NCI-H2081 (cell line): ENCODE results near the gene CELA2B.
"Not testable (repeated sequence)": the region's sequence is repeated elsewhere in the genome, so short reads cannot be mapped to it uniquely, and the experiment has no call there.

ENCODE experiments used
- DNase-seq, 2 experiments: peaks; one replicate each; lab custom pipeline; 2025; lab: John Stamatoyannopoulos, UW

Gene CELA2B

DNA sequence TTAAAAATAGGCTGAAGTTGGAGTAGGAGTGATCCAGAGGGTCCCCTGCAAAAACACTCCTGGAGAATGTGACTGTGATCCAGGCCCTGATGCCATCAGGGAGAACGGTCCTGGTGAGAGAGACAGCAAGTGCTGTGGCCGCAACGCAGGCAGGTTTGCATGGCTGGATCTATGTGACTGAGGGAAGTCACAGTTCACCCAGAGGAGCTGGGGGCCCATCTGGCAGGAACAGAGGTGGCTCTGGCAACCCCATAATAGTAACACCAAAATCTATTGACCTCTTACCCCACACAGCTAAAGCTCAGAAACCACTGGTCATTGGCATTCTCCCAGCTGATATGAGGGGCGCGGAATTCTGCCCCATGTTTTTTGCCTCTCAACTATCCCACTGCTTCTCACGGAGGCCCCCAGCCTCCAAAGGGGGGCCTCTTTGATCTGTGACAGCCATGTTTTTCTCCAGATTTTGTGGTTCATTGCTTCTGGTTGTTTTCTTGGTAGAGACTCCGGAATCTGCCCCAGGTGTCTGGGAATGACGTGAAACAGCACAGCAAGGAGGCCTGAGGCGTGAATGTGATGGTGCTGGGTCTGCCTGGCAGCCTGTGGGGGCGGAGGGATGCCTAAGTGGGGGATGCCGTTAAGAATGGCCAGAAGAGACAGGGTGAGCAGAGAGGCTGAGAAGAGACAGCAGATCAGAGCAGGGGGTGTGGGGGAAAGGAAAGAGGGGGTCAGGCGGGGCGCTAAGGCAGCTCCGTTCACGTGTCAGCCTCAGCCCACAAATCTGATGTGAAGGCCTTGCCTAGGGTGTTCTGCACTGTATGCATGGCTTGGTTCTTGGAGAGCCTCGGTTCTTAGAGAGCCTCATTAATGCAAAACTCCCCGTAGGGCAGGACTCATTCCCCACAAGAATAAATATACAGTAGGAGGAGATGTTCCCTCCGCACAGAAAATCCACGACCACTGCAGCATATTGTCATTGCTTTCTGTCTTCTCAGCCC lies 24.6 kb downstream of the CELA2B start:
- no peak for DNase-seq

- DNase-seq, result peak; percentile 51
These were observed 25.5 kb downstream of the CELA2B start for GRCh38 chr1:15501208-15502032.

- DNase-seq, result no peak
These were observed 28.5 kb downstream of the CELA2B start for GRCh38 chr1:15504436-15504835.

DNA sequence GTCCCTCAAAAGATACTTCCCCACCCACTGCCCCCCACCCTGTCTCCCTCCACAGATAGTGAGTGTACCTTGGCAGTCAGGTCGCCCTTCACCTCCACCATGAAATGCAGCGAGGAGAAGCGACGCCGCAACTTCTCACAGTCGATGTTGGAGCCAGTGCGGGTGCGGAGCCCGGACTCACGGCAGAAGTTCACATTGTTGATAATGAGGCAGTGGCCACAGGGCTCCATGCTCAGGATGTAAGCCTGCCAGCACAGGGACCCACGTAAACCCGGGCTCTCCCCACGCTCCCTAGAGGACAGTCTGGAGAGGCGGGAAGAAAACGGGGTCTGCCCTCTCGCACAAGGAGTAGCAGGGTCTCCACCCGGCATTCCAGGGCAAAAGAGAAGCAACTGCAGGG lies 30.9 kb downstream of the CELA2B start:
- DNase-seq, result no peak

DNA sequence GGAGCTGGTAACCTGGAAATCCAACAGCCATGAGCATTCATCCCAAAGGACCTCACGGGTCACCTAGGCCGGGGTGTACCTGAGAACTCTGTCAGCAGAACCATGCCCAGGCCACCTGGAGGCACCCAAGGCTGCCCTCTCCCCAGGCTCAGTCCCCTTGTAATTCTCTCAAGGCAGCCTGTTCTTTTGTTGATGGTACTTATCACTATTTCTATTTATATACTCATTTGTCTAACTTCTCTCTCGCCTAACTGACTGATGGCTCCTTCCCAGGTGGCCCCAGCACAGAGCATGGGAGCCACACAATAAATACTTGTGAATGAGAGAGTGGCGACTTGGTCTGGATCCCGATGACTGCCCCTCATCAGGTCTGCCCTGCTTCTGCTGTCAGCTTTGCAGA lies 31.4 kb downstream of the CELA2B start:
- no peak for DNase-seq

DNA sequence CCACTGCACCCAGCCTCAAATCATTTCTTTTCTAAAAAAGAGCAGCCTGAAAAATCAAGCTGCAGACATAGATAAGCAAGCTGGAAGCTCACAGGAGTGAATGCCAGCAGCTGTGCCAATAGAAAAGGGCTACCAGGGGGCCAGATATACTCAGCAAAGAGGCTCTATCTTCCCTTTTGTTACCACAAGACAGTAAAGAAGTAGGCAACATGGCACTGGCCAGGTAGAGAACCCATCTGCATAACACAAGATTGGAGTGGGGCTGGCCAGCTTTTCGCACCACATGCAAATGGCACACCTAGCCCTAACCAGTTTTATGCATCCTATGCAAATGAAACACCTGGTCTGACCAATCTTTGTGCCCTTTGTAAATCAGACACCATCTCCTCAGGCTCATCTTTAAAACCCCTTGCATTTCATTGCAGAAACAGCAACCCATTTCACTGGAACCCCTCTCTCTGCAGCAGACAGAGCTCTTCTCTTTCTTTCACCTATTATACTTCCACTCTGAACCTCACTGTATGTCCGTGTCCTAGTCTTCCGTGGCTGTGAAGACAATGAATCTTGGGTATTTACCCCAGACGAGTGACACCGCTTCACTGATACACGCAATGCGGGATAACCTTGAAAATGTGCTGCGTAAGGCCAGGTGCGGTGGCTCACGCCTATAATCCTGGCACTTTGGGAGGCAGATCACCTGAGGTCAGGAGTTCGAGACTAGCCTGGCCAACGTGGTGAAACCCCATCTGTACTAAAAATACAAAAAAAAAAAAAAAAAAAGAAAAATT lies 33.0 kb downstream of the CELA2B start:
- no peak for DNase-seq

DNA sequence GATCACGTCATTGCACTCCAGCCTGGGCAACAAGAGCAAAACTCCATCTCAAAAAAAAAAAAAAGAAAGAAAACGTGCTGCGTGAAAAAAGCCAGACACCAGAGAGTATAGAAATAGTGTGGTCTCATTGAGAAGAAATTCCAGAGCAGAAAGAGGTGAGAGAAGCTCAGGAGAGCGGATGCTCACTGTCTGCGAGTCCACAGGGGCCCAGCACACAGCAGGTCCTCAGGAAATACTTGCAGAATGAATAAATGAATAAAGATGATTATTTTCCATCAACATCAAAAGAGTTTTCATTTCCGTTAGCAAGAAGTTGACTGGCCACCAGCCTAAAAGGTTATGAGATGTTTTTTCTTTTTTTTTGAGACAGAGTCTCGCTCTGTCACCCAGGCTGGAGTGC lies 33.7 kb downstream of the CELA2B start:
- DNase-seq, result no peak

GRCh38 chr1:15510611-15511405 lies 34.9 kb downstream of the CELA2B start:
- no peak for DNase-seq

DNA sequence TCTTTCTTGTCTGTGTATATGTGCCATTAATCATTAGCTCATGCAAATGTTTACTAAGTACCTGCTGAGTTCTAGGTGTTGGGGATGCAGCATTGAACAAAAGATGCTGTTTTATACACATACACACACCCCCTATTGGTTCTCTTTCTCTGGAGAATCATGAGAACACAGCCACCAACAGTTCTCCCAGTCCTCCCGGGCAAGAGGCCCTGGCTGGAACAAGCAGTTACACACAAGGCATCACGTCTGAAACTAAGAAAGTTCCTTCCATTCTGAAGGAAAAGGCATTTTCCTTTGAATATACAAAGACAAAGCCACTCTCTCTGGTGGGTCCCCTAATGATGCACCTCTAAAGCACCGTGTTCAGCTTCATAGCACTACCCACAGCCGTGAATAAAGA lies 37.3 kb downstream of the CELA2B start:
- no peak for DNase-seq

- no peak for DNase-seq
These were observed 38.0 kb downstream of the CELA2B start for GRCh38 chr1:15513919-15514318.

GRCh38 chr1:15514557-15514956 lies 38.7 kb downstream of the CELA2B start:
- not testable (repeated sequence) for DNase-seq

GRCh38 chr1:15515022-15515663 lies 39.2 kb downstream of the CELA2B start:
- DNase-seq, result no peak

DNA sequence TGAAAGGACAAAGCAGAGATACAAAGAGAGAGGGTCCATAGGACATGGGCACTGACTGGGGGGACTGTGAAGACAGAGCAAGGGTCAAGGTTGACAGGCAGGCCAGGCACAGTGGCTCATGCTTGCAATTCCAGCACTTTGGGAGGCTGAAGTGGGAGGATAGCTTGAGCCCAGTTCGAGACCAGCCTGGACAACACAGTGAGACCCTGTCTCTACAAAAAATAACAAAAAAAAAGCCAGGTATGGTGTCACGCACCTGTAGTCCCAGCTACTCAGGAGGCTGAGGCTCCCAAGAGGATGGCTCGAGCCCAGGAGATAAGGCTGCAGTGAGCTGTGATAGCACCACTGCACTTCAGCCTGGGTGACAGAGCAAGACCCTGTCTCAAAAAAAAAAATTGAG lies 43.7 kb downstream of the CELA2B start:
- no peak for DNase-seq

DNA sequence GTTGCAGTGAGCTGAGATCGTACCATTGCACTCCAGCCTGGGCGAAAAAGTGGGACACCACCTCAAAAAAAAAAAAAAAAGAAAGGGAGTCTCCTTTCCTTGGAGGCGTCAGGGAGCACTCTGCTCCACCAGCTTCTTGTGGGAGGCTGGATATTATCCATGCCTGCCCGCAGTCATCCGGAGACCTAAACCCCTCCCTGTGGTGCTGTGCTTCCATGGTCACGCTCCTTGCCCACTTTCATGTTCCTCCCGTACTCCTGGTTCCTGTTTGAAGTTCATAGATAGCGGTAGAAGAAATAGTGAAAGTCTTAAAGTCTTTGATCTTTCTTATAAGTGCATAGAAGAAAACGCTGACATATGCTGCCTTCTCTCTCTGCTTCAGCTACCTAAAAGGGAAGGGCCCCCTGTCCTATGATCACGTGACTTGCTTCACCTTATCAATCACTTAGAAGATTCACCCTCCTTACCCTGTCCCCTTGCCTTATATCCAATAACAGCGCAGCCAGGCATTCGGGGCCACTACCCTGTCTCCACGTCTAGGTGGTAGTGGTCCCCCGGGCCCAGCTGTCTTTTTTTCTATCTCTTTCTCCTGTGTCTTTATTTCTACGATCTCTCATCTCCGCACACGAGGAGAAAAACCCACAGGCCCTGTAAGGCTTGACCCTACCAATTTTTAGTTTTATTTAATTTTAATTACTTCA lies 45.5 kb downstream of the CELA2B start:
- DNase-seq, result not testable (repeated sequence)

GRCh38 chr1:15522551-15522950 lies 46.6 kb downstream of the CELA2B start:
- DNase-seq, result no peak

DNA sequence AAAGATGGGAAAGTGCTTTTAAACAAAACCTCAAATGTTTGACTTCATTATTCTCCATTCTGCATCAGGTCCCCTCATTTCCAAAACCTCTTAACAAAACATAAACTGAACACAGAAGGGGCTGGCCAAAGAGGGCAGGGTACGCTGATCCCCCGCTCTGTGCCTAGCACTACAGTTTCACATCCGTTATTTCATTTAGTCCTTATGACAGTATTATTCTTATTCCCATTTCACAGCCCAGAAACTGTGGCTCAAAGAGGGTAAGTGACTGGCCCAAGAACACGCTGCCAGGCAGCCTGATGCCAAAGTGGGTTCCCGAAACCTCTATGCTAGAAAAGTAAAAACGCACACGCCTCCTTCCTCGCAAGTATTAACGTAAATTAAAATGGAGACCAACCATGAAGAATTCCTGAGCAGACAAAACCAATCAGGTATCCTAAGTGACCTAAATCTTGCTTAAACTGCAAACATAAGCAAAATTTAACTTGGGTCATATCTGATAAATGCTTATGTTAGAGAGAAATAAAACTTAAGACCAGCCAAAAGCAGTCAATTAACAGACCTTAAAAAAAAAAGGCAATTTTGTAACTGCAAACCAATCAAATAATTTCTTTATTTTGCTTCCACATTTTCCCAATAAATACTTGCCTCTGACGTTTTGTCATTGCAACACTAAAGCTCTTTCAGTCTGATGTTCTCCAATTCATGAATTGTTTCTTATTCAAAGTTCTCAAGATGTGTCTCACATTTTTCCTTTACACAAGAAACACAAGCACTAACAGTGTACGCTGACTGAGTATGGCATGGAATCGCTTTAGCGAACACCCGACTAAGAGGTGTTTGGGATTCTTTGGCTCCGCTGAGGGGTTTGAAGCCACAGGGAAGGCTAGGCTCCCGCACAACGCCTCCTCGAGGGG lies 47.5 kb downstream of the CELA2B start:
- DNase-seq, result no peak

GRCh38 chr1:15524021-15524282 lies 48.0 kb downstream of the CELA2B start, which contains the start of gene CASP9:
CASP9 (minus strand) TSS chr1:15524215; CDS start chr1:15524200, 15 bp downstream.
- DNase-seq, result no peak

DNA sequence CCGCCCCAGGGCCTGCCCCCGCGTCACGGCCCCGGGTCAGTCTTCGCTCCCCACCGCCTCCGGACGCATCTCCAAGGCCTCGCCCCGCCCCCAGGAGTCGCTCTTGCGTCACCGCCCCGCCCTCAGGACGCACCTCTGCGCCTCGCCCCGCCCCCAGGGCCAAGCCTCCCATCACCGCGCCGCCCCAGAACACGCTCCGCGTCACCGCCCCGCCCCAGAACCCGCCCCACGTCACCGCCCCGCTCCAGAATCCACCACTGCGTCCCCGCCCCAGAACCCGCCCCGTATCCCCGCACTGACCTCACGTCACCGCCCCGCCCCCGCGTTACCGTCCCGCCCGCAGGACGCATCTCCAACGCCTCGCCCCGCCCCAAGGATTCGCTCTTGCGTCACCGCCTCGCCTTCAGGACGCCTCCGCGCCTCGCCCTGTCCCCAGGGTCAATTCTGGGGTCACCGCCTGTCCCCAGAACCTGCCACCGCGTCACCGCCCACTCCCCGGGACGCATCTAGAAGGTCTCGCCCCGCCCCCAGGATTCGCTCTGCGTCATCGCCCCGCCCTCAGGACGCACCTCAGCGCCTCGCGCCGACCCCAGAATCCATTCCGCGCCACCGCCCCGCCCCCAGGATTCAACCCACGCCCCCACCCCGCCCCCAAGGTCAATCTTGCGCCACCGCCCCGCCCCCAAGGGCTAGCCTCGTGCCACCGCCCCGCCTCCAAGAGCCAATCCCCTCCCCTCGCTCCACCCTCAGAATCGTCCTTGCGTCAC lies 48.6 kb downstream of the CELA2B start:
- peak; percentile 88 to 95 for DNase-seq
